ENCODE measurements around the gene GPR155.
A peak's percentile ranks its signal among the peaks of the same experiment; 100 is the strongest.

Gene GPR155, protein sequence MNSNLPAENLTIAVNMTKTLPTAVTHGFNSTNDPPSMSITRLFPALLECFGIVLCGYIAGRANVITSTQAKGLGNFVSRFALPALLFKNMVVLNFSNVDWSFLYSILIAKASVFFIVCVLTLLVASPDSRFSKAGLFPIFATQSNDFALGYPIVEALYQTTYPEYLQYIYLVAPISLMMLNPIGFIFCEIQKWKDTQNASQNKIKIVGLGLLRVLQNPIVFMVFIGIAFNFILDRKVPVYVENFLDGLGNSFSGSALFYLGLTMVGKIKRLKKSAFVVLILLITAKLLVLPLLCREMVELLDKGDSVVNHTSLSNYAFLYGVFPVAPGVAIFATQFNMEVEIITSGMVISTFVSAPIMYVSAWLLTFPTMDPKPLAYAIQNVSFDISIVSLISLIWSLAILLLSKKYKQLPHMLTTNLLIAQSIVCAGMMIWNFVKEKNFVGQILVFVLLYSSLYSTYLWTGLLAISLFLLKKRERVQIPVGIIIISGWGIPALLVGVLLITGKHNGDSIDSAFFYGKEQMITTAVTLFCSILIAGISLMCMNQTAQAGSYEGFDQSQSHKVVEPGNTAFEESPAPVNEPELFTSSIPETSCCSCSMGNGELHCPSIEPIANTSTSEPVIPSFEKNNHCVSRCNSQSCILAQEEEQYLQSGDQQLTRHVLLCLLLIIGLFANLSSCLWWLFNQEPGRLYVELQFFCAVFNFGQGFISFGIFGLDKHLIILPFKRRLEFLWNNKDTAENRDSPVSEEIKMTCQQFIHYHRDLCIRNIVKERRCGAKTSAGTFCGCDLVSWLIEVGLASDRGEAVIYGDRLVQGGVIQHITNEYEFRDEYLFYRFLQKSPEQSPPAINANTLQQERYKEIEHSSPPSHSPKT

DNA sequence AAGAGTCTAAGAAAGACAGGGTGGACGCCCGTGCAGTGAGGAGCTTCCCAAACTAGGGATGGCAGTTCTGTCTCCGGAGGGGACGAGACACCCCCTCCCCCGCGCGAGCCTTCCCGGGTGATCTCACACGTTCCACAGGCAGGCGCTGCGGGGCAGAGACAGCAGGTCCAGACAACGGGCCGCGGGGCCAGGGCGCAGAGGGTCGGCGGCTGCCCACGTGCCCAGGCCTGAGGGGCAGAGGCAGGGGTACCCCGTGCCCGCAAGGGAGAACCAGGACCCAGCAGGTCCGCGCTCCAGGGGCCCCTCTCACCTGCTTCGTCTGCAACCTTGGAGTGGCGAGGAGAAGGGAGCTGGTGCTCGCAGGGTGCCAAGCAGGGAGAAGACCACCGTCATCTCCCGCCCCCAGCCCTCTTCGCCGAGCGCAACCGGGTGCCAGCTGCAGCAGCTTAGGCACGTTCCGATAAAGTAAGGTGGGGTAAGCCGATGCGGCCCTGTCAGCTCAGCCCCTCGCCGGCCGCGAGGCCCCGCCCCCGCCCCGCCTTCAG lies at the start of gene GPR155:
Gene GPR155 (minus strand): TSS at position 467 of the 545 bp plus-strand sequence. CDS start 5,073 bp downstream, outside the sequence.
- DNase-seq: peak in 46 of 51 donors; percentile 22 to 87 (median 62)

DNA sequence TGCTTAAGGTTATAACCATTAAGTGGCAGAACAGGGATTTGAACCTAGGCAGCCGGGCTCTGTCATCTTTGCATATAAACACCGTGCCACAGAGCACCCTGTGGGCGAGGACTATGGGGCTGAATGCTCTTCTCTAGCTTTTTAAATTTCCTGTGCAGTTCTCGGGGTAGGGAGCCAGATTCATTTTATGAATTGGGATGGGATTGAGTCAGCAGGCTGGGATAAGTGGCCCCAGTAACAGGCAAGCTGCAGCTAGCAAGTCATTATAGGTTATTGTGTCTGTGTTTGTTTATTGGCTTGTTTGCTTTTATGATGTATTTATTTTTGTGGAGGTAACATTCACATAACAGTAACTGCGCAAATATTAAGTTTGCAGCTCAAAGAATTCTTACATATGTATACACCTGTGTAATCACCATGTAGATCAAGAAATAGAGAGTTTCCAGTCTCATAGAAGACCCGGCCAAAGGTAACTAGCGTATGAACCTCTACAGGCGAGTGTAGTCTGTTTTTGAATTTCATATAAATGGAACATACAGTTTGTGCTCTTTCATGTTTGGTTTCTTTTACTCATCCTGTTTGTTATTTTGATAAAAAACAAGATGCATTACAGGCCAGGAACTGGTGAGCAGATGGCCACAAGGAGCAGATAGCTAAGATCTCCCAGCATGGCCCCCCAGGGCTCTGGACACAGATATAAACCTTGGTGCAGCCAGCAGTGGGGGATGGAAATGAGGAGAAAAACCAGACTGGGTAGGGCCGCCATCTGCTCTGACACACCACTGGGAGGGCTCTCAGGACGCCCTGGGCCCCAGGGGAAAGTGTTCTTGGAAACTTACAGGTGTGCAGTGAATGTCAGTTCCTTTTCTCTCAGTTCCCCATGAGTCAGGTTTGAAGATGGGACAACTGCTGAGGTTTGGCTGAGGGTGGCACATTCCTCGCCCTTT lies 49.2 kb upstream of the GPR155 start:
- DNase-seq: no peak

DNA sequence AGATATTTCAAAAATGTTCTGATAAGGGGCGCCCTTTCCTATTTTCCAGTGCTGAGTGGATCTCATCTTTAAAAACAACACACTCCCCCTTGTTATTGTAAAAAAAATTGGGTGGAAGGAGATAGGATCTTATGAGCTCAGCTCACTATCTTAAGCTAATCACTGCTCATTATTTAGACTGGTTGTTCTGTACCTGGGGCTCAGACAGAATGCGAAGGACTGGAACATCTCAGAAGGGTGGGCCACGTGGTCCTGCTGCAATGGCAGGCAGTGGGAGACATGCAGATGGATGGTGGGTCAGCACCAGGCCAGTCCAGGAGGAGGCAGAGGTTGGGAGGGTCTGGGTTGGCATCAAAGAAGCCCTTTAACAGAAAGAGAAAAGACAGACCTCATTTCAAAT lies 48.3 kb upstream of the GPR155 start:
- no peak for DNase-seq

DNA sequence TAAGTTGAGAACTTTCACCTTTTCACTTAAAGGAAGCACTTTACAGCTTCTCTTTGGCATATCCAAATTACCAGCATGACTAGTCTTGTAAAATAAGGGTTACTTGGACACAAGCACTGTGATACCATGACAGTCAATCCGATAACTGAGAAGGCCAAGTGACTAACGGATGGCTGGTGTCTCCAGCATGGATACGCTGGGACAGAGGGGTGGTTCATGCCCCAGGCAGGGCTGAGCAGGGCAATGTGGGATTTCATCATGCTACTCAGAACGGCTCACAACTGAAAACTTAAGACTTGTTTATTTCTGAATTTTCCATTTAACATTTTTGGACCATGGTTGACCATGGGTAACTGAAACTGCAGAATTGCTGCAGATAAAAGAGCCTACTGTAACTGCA lies 43.1 kb upstream of the GPR155 start:
- DNase-seq: no peak

DNA sequence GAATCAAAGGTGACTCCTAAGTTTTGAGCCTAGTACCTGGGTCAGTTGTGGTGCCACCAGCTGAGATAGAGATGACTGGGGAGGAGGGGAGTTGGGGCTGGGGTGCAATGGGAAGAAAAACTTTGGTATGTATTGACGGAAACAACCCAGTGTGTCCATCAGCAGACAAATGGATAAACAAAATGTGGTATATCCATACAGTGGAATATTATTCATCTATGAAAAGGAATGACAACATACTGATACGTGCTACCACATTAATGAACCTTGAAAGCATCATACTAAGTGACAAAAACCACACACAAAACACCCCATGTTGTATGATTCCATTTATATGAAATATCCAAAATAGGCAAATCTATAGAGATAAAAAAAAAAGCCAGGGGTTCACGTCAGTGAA lies 41.1 kb upstream of the GPR155 start:
- no peak for DNase-seq

DNA sequence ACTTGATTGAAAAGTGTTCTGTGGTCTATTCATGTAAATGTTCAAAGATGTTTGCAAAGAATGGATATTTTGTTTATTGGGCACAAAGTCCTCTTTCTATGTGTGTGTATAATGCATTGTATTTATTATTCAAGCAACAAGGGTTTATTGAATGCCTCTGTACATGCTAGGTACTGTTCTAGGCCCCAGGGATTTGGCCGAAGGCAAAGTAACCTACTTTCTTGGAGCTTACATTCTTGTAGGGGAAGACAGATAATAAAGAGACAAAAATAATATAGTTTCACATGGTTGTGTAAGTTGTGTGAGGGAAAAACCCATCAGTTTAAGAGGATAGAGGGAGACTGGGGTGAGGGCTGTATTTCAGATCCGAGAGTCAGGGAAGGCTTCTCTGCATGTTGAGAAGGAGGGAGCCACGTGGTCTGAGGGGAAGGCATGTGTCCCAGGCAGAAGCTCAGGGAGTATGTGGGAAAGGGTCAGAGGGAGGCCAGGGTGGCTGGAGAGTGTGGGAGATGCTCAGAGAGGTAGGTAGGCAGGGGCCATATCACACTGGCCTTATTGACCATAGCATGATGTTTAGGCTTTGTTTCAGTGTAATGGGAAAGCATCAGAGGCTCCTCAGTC lies 40.4 kb upstream of the GPR155 start:
- no peak for DNase-seq

DNA sequence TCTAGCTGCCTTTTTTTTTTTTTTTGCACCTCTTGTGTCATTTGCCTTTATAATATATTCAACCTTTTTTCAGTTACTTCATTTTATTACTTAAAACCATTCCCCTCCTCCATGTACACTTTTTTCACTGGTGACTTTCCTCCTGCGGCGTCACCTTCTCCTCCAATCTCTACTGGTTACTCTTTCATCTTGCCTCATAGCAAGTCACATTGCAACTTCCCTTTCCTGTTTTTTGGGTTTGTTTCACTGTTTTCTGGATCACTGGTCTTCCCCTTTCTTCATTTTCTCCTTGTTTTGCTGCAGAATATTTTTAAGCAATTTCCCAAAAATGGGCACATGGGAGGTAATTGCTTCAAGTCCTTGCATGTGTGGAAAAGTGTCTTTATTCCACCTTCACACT lies 37.7 kb upstream of the GPR155 start:
- no peak for DNase-seq

DNA sequence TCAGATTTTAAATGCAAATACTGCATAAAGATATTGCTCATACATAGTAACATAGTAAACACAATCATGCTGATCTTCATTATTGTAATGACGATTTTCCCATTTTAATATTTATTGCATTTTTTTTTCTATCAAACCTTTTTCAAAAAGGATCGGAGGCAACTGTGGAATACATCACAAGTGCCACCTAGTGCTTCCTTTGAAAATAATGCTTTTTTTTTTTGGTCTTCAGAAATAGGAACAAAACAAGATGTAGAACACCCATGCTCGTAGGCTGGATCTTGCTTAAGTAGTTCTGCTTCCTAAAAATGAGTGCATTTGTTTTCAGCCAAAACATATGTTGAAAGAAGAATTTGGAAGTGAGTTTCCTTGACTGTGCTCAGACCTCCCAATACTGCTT lies 35.7 kb upstream of the GPR155 start:
- DNase-seq: peak in 1 of 51 donors; percentile 43

DNA sequence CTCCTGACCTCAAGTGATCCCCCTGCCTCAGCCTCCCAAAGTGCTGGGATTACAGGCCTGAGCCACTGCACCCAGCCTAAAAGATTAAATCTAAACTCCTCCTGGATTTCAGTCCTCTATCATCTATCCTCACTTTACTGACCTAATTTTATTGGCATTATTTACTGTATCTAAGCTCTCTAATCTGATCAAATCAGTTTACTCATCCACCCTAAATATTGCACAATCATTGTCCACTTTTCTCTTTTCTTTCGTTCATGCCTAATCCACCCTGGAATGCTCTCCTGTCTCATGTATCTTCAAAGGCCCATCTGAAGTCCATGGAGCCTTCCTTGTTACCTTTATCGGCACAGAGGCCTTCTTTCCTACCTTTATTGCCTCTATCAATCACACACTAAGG lies 31.6 kb upstream of the GPR155 start:
- DNase-seq: no peak

DNA sequence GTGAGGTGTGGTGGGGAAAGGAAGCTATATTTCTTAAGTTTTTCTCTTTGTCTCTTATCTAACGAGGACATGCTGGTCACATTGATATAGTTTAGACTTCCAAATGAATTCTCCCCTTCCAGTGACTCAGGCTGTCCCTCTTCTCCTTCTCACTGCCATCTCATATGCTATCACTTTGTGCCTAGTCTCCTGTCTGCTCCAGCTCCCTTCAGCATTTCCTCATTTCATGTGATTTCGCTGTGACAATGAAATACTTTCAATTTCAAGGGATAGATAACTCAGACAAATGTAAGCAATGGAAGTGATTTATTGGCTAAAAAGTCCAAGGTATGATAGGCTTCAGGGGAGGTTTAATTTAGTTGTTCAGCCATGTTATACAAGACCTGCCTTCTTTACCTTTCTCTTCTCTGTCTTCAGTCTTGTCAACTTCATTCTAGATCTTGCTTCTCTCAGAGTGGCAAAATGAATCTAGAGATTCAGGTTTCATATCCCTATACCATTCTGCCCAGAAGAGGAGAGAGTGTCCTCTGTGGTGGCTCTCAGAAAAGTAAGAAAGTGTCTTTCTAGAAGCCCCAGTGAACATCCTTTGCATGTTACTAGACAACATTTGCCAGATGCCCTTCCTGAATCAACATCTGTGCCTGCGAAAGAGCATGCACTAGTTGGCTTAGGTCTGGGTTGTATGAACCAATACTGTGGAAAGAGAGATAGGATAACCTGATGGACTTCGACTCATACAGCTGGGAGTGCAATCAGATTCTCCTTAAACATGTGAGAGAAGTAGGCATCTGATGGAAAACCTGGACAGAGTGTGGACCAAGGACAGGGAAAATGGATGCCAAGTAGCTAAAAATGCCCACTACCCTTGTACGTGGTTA lies 29.9 kb upstream of the GPR155 start:
- DNase-seq: no peak

DNA sequence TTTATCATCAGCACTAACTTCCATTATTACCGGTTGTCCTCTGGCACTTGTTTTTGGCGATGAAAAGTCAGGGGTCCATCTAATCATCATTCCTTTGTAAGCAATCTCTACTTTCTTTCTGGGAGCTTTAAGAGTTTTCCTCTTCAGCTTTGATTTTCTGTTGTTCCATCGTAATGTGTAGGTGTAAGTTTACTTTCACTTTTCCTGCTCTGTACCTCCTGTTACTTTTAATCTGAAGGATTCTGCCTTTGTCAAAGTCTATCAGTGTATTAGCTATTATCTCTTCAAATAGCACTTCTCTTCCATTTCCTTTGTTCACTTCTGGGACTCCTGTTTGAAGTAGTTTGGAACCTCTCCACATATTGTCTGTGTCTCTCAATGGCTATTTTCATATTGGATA lies 25.5 kb upstream of the GPR155 start:
- no peak for DNase-seq

DNA sequence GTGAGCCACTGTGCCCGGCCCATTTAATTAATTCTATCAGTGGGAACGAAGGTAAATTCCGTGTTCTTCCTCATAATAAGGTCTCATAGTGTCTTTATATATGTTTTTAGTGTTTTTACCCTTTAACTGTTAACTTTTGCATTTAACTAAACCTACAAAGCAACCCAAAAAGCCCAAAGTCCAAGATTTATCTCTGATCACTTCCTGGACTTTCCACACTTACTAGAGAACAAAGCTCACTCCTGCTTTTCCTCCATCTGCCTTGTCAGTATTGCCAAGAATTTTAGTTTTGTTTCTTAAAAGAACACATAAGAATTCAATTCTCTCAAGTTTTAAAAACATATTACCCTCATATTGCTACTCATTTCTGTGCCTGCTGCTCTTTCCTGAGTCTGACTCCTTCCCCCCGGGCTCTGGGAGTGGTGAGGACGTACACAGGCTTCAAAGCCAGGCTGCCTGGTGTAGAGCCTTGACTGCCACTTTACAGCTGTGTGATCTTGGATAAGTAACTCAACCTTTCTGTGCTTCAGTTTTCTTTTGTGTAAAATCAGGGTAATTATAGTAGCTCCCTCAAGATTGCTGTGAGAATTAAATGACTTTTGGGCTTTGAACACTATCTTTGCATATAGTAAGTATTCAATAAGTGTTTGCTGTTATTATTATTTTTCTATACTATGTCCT lies 24.9 kb upstream of the GPR155 start:
- DNase-seq: no peak

DNA sequence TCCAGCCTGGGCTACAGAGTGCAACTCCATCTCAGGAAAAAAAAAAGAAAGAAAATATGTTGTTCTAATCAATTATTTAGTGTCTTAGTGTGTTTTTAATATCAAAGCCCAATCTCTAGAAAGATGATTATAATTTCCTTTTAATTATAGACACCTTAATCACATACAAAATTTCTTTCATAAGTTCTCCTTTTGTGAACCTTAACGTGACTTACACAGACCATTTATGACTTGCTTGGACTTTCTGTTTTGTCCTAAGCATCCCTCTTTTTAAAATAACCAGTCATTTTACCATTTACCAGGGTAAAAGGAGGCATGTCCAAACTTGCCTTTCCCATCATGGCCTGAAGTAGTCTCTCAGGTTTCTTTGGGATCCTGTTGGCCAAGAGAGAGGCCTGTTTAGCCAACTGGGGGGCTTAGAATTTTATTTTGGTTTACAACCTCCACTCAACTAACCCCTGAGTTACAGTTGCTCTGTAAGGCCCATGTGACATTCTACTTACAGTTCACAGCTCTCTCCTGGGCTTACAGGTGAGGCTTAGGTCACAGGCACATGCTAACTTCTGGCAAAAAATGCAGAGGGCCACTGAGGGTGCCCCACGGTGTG lies 23.9 kb upstream of the GPR155 start:
- DNase-seq: no peak

DNA sequence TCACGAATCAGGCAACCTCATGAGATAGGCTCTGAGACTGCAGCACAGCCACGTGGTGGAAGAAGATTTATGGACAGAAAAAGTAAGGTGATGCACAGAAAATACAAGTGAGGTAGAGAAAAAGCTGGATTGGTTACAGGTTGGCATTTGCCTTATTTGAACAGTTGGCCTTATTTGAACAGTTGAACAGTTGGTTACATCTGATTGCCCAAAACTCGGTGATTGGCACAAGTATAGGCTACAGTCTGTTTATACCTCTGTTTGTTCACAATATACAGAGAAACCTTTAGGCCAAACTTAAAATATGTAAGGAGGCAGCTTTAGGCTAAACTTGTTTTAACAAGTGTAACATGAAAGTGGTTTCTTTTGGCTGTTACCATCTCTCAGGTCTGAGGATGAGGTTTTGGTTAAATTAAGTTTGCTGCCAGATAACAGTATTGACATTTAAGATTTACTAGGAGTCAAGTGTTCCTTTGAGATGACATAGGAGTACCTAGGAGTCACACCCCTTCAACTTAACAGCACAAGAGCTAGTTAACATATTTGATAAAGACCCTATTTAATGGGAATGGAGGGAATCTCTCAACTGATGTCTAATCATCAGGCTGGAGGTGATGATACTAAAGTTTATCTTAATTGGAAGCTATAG lies 16.5 kb upstream of the GPR155 start:
- no peak for DNase-seq

DNA sequence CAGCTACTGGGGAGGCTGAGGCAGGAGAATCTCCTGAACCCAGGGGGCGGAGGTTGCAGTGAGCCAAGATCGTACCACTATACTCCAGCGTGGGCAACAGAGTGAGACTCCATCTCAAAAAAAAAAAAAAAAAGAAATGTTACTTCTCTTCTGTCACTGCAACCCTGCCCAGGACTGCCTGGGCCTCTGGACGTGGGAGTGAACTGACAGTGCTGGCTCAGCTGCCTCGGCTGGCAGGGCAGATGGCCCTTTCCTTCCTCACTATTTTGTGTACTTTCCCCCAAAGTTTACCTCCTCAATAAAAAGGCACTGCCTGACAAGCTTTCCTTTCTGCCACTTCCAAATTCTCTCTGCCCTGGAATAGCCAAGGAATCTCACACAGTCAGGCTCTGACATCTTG lies 12.5 kb upstream of the GPR155 start:
- peak in 1 of 51 donors; percentile 1 for DNase-seq

DNA sequence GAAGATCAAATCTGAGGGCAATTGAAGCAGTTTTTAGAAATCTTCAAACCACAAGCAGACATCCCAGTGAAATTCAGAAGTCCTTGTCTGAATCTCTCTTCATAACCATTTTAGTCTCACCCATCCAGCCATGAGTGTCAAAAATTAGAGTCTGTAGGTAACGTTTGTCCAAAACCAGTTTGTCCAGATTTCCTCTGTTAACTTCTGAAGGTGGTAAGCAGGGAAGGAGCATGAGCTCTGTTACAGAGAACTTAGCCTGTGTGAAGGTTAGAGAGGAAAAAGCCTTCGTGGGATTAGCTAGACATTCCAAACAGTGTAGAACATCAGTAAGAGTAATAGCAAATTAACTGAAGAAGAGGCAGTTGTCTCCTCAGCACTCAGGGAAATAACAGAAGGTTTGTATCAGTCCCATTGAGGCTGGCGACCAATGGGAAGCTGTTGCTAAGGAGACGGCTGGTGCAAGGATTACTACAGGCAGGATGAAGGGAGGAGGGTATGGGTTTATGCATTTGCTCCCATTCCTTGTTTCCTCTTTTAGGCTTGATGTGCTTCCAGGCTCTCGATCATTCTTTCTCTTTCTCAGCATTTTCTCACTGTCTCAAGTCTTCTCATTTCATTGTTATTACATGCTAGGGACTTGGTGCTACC lies 8.7 kb upstream of the GPR155 start:
- DNase-seq: peak in 7 of 51 donors; percentile 1 to 23 (median 8)

DNA sequence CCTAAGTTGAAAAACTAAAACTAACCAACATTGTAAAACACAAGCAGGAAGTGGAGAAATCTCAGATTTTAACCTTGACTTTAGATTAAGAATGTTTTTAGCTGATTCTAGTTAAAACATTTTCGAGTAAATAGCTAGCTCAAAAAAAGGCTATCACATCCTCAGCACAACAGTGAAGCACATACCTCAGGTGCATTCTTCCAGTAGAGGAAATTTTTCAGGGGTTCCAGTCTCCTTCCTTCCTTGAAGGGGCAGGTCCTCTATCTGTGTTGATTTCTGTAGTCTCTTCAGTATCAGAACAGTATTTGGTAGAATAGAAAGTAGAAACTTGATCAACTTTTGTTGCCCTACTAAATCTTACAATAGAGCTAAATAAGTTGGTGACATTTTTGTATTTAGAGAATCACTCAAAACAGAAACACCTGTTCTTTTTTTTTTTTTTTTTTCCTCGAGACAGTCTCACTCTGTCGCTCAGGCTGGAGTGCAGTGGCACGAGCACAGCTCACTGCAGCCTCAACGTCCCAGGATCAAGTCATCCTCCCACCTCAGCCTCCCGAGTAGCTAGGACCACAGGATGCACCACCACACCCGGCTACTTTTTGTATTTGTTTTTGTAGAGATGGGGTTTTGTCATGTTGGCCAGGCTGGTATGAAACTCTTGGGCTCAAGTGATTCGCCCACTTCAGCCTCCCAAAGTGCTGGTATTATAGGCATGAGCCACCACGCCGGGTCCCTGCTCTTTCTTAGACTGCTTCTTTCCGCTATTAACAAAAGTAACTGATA lies 6.9 kb upstream of the GPR155 start:
- no peak for DNase-seq
